CD4-positive, alpha-beta T cell treated with Interleukin-4 for 1 hour (primary cell): ENCODE data around the gene TCEAL4.
"Not testable (repeated sequence)": the region's sequence is repeated elsewhere in the genome, so short reads cannot be mapped to it uniquely, and the experiment has no call there.

ENCODE experiments used
- DNase-seq, 2 donors: peaks; one replicate each; pipeline ENCODE4 v3.0.0-alpha.2; 2020 to 2022

Gene TCEAL4

DNA sequence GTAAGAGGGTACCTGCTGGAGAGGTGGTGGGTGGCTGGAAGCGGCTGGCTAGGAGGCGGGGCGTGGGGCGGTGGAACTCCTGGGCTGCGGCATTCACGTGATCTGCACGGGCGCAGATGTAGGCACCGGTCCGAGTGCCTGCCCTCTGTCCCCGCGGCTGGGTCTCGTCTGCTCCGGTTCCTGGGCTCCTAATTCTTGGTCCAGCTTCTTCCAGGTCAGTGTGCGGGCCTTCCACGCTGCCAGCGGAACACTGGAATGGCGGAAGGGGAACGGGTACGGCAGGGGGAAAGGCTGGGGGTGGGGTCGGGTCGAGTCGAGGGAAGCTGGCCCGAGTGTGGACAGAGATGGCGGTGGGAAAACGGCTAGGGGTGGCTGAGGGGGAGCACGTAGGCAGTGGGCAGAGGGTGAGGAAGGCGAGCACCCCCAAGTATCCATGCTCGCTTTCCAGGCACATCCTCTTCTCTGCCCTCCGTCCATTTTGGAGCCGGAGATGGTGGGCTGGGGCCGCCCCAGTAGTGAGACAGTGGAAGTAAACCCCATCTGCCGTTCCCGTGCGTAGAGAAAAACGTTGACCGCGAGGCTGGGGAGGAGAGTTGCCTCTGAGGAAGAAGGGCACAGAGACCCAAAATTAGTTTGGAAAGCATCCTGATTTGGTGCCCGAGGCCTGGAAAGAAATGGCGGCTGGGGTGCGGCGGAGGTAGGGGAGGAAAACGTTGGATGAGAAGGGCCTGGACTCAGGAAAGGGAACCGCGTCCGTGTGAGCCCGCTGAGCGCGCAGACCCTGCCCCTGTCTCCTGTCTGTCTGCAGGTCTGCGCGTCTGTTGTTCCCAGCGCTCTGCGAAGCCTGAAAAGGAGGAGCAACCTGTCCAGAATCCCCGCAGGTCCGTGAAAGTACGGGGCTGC lies at the start of gene TCEAL4:
TSS of gene TCEAL4 (plus strand) at position 105 of the 903 bp plus-strand sequence. CDS start 1,161 bp downstream, outside the sequence.
- peak; percentile 29 to 37 for DNase-seq

- no peak for DNase-seq
Observed at GRCh38 chrX:103536071-103536470, 49.2 kb upstream of the TCEAL4 start.

DNA sequence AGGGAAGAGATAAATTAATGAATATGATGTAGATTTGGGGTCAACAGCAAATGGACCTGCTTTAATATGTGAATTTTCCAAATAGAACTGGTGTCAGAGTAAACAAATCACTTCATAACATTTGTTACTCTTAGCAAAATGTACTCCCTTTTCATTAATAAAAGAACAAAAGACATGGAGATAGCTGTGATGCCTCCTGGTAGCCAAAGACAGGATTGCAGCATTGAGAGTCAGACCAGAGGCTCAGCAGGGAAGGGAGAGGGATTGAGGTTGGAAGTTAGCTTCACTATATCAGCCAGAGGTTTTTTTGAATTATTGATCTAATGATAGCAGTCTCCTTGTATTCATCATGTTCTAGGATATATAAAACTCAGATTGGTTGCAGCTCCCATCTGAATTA lies 48.6 kb upstream of the TCEAL4 start:
- no peak for DNase-seq

DNA sequence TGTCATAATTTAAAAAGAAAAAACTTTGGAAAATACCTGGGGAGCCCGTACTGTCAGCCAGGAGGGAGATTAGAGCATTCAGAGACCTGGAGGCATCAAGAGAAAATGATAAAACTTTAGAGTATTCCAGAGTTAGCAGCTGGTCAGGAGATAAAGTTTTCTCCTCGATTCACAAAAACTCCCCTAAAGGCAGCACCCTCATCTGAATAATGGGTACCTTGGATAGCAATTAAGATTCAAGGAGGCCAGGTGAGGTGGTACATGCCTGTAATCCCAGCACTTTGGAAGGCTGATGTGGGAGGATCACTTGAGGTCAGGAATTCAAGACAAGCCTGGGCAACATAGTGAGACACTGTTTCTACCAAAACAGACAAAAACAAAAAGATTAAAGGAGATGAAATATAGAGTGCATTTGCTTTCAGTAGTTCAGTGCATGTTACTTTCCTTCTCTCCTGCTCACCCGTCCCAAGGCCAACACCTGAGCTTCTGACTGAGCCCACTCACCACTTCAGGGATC lies 47.4 kb upstream of the TCEAL4 start:
- no peak for DNase-seq

DNA sequence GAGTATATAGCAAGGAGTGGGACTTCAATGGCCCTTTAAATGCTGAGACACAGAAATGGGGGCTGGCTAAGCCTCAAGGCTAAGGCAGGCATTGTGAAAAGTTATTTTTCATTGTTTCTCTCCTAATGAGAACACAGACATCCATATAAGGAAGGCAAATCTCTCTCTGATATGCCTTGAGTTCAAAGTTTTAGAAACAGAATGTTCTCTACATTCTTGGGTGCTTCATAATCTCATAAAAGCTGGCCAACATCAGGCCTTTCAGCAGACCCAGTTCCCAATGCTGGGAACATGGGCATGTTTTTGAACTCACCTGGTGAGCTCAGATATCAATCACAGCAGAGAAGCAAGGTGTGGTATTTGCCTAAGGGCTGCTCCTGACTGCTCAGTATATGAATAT lies 46.6 kb upstream of the TCEAL4 start:
- no peak for DNase-seq

DNA sequence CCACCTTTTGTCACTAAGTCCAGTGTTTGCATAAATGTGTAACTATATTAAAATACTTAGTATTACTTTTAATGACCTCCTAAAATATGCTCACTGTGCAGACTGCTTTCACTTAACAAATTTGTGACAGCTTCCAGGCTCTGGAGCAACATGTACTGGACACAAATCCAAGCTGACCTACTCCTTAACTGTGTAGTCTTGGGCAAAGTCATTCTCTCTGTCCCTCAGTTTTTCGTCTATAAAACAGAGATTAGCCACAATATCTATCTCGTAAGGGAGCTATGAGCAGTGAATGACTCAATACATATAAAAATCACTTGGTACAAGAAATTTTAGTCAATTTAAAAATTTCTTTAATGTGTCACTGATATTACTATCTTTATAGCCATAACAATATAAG lies 45.6 kb upstream of the TCEAL4 start:
- DNase-seq, result no peak

GRCh38 chrX:103540145-103540544 lies 45.2 kb upstream of the TCEAL4 start:
- DNase-seq, result no peak

DNA sequence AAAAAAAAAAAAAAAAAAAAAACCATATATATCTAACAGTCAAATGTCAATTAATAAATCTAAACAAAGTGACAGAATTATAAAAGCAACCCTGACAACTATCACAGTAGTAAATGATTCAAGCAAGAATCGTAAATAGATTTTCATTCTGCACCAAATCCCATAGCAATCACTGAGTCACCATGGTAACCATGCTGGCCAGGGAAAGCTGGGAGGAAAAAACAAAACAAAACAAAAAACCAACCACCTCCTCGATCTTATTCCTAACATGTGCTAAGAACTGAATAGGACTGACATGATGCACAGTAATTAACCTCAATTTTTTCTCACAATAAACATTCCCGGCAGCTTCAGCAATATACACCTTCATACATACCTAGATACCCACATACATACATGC lies 35.4 kb upstream of the TCEAL4 start:
- no peak for DNase-seq

GRCh38 chrX:103550415-103551051 lies 34.8 kb upstream of the TCEAL4 start:
- no peak for DNase-seq

- DNase-seq, result no peak
Observed at GRCh38 chrX:103552236-103552635, 33.1 kb upstream of the TCEAL4 start.

DNA sequence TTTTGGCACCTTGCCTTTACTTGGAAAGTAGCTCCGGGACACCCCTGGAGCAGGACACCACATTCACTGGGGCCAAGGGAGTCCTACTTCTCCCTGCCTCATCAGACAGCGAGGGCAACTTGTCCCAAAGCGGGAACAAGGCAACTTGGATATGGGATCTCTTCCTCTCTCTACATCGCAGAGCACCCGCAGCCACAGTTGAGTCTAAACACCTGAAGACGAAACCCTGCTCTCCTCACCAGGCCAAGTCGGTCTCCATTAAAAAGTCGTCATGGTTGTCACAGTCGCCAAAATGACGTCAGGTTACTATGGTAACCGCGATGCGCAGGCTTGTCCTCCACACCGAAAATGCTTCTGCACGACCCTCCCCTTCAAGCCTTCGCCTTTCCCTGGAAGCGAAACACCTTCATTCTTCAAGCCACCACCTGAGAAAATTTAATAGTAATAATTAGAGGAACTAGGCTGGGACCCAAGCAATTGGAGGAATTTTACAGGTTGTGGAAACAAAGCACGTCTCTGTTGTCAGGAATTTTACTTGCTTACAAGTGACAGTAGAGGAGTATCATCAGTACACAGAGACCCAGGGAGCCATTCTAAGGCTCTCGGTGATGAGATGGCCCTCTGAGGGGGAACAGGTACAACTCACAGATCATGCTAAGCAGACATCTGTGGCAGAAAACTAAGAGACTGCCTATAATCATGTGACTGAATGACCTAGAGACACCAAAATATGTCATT lies 30.5 kb upstream of the TCEAL4 start:
- DNase-seq, result peak; percentile 76

GRCh38 chrX:103556963-103557612 lies 28.2 kb upstream of the TCEAL4 start:
- no peak for DNase-seq

DNA sequence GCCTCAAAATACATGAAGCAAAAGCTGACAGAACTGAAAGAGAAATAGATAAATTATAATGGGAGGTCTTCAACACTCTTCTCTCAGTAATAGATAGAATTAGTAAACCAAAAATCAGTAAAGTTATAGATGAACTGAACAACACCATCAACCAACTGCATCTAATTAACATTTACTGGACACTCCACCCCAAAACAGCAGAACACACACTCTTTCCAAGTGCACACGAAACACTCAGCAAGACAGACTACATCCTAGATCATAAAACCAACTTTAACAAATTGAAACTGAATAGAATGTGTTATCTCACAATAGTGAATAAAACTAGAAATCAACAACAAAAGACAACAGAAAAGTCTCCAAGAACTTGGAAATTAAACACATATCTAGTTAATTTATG lies 25.1 kb upstream of the TCEAL4 start:
- DNase-seq, result no peak

- DNase-seq, result no peak
Observed at GRCh38 chrX:103562801-103563200, 22.5 kb upstream of the TCEAL4 start.

DNA sequence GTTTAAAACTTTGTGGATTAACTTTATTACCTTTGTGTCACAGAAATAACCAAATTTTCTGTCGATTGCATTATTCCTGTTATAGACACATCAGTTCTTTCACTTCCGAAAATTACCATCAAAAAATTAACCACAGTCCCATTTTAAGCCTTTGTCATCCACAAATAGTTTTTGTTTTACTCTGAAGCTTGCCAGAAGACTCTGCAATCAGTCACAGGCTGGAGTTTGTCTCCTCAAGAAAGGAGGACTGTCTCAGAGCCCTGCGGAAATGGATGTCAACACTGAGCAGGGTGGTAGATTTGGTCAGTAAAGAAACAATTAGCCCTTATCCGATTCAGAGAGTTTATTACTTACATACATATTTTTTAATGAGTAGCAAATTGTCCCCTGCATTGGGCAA lies 20.1 kb upstream of the TCEAL4 start:
- DNase-seq, result no peak

GRCh38 chrX:103565752-103566151 lies 19.6 kb upstream of the TCEAL4 start:
- no peak for DNase-seq

GRCh38 chrX:103571121-103571520 lies 14.2 kb upstream of the TCEAL4 start:
- DNase-seq, result no peak

GRCh38 chrX:103571726-103572125 lies 13.6 kb upstream of the TCEAL4 start:
- no peak for DNase-seq

GRCh38 chrX:103573202-103573601 lies 12.1 kb upstream of the TCEAL4 start:
- DNase-seq, result no peak

GRCh38 chrX:103584596-103584995 lies 719 bp upstream of the TCEAL4 start:
- no peak for DNase-seq

DNA sequence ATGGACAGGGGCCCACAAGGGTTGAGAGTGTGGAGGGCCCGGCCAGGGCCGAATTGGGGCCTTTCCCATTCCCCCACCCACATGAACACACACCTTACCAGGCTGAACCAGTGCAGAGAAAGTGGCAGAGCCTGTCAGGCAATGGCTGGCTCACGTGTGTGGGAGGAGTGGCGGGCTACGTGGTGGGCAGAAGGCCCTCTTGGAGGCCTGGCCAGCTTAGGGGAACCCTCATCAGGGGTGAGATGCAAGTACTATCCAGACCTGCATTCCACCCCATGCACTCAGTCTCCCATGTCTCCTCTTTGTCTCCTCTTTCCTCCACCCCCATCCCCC lies 965 bp downstream of the TCEAL4 start:
- no peak for DNase-seq

- no peak for DNase-seq
Observed at GRCh38 chrX:103586659-103587058, 1.3 kb downstream of the TCEAL4 start.

DNA sequence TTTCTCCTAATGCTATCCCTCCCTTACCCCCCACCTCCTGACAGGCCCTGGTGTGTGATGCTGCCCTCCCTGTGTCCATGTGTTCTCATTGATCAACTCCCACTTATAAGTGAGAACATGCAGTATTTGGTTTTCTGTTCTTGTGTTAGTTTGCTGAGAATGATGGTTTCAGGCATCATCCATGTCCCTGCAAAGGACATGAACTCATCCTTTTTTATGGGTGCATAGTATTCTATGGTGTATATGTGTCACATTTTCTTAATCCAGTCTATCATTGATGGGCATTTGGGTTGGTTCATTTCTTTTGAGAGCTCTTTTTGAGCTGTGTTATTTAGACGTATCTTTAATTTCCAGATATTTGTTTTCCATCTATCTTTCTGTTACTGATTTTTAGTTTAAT lies 7.0 kb downstream of the TCEAL4 start:
- not testable (repeated sequence) for DNase-seq
